Measurements from ENCODE around the gene IRAK2. TPM values are rescaled to one million over a fixed set of nuclear protein-coding genes. Genes with fewer than 3 reads are reported as not detected.

IRAK2 gene
- total RNA-seq, 1 donor from 2014 or later = 2.9 TPM

DNA sequence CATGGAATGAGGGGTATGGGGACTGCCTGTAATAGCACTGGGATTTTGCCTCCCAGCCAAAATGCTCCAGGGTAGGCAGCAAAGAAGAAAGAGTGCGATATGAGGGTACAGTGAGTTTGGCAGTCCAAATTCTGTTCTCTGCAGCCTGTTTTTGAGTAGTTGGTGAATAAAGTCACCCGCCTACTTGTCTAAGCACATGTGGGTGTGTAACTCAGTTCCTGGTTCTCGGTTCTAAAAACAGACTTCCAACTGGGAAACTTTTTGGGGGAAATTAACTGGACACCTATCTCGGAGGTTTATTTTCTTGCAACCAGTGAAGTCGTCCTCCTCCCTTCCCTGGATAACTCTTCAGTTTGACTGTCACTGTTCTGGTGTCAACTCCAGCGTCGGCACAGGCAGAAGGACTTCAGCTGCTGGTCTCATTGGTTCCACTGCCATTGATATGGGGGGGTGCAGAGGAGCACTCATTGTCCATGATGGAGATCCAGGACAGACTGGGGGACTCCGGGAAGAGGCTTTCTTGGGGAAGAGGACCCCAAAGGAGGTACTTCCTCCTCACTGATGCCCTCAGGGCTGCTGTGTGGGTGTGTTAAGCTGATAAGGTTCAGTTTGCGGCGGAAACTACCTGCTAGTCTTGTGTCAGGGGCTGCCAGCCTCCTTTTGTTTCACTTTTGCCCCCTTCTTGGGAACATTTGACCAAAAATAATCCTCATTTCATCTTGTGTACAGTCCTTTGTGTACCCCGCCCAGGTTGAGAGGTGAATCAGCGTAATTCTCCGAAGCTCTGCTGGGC, 114.9 kb downstream of the IRAK2 start:
- no peak for DNase-seq (ENCODE audit: low read depth)

DNA sequence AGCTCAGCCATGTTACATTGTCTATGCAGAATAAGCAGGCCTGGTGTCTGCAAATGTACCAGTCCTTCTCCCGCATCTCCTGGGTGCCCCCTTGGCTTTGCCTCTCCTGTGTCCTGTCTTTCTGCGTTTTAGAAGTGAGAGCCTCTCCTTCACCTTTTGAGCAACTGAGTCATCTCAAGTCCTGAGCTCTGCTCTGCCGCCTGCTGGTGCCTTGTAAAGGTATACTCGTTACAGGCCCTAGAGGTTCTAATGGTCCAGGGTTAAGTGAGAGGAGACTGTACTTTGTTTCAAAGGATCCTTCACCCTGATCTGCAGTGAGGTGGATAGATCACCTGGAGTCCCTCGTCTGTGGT, 115.4 kb downstream of the IRAK2 start:
- no peak for DNase-seq (ENCODE audit: low read depth)

DNA sequence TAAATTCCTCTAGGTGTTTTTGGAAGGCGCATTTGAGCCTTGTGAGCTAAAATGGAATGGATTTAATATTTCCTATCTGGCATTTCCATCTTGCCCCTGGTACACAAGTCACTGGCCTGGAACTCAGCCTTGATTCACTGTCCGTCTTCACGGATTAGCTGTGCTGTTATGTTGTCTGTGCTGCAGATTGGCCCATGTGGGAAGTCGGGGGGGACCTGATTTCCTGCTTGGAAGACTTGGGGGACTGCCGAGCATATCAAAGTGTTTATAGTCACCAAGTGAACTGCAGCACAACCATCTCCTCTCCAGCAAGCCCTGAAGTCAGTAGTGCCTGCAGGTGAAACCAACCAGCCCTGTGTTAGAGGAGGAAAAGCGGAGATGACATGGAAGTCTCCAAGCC, 115.9 kb downstream of the IRAK2 start:
- no peak for DNase-seq (ENCODE audit: low read depth)

DNA sequence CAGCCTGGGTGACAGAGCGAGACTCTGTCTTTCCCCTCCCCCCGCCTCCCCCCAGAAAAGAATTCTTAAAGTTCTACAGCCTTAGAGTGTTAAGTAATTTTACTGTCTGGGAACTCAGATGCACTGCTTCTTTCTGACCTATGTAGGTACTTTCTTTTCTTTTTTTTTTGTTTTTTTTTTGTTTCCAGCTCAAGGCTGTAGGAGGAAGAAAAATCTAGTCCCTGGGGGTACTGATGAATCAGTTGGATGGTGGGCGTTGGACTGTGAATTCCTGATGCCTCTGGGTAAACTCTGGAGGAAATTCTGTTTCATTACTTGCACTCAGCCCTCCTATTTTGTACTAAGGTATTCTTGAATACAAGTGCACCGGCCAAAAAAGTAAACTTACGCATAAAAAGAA, 117.2 kb downstream of the IRAK2 start:
- DNase-seq (ENCODE audit: low read depth) = no peak

DNA sequence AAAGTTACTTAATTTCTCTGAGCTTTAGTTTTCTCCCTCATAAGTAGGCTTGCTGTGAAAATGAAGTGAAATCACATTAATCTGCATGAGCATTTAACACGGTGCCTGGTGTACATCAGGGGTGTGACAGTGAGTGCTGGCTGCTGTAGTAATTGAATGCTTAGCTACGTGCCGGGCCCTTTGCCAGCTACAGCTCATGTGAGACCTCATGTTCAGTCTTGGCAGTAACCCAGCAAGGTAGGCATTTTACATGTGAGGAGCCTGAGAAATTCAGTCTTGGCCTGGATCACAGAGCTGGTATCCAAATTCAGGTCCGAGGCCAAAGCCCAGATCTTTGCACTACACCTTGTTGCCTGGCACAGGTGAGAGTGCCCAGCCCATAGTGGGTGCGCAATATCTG, 118.9 kb downstream of the IRAK2 start:
- DNase-seq (ENCODE audit: low read depth) = no peak

DNA sequence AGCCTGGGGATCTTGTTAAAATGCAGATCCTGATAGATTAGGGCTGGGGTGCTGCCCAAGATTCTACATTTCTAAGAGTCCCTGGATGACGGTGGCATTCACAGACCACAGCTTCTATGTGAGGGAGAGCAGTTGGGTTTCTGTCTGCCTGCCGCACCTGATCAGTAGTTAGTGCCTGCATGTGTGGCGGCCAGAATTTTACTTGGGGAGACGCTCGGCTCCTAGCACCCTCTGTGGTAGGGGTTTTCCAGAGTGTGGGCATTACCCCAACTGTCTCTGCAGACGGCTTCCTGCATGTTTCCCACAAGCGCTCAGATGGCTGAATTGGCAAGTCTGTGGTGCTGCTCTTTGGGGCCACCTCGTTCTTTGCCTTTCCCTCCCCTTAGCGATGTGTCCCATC, 119.8 kb downstream of the IRAK2 start:
- no peak for DNase-seq (ENCODE audit: low read depth)

DNA sequence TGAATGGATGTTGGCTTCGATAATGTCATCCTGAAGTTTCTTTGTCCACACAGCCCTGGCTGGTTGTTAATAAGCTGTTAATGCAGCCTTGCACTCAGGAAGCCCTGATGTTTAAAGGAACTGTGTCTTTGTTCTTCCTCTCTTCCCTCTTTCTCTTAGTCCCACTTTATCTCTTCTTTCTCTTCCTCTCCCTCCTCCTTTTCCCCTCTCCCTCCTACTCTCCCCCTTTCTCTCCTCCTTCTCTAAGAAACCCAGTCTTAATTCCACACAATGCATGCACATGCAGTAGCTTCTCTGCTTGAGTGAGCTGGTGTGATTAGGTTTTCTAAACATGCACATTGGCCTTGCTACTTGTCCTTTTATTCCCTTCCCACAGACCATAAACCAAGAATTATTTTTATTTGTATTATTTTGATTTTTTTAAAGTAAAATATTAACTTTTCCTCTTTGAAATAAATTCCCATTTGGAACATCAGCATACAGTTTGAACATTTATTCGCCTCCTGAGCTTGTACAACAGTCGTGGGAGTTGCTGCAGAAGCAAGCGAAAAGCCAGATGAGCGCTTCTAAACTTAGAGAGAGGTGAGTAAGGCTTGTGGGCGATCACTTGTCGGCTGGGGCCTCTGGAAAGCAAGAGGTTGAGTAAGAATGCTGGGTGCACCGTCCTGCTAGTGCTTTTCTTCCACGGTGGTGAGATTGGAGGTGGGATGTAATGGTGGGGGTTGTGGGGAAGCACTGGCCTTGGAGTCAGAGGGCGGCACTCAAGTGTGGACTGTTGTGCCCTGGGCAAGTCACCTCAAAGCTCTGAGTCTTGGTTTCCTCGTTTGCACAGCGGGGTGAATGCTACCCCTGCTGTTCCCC, 120.8 kb downstream of the IRAK2 start:
- DNase-seq (ENCODE audit: low read depth) = no peak

DNA sequence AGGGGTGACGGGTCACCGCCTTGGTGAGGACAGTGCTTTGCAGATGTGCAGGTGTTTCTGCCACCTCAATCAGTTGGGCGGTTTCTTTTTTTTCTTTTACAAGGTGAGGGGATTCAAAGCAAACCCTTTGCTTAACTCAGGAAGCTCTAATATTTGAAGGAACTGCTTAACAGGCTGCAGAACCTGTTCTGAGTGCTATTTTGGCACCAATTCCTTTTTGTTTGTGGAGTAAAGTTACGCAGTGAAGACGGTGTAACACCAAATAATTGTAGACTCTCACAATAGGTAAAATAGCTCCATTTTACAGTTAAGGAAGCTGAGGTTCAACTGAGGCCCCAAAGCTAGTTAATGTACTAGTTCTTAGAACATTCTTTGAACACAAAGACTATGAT, 121.4 kb downstream of the IRAK2 start:
- no peak for DNase-seq (ENCODE audit: low read depth)

DNA sequence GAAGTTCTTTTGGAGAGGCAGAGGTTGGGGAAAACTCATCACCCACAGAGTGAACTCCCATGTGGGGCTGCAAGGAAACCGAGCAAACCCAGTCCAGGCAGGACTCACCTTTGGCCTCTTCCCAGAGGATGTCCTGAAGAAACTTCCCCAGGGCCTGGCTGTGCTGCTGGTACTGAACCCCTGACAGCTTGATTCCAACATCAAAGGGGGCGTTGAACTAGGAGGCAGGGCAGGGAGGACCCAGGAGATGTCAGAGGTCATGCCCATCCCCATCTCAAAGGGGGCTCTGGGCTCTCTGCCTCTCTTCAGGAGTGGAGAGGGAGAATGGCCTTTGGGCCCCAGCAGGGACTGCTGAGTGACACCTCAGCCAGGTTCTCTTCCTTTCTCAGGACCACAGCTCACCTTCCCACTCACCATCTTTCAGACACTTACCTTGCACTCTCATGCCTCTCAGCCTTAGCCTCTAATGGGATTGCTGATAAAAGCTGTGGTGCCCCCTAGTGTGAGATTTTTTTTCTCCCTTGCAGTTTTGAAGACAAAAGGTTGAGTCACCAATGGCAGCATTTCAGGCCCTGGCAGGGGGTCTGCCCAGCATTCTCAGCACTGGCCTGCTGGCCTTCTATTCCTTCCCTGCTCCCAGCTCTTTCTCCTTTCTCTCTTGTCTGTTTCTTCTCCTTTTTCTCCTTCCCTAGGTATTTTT, 122.0 kb downstream of the IRAK2 start:
- peak; percentile 84 for DNase-seq (ENCODE audit: low read depth)

DNA sequence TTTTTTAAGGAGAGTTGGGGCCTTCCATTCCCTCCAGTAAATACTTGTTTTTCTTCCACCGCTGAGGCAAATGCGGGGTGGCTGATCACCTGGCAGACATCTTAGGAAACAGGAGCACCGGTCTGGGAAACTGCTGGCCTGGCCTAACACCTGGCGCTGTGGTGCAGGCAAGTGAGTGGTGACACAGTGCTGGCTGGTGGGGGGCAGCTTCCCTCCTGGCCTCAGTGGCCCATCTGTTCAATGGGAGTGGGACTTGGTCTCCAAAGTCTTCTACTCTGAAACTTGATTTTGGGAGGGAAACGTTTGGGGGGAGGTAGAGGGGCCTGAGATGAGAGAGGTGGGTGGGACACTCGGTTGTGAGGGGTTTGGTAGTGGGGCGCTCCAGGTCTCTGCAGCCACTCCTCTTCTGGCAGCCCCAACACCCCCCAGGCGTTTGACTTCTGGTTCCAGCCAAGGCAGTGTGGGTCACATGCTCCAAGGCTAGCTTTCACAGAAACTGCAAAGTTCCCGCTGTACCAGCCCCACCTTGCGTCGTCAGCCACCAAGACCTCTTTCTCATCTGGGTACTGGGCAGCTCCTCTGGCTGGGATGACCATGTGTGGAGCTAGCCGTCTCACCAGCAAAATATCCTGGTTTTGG, 123.3 kb downstream of the IRAK2 start:
- no peak for DNase-seq (ENCODE audit: low read depth)

DNA sequence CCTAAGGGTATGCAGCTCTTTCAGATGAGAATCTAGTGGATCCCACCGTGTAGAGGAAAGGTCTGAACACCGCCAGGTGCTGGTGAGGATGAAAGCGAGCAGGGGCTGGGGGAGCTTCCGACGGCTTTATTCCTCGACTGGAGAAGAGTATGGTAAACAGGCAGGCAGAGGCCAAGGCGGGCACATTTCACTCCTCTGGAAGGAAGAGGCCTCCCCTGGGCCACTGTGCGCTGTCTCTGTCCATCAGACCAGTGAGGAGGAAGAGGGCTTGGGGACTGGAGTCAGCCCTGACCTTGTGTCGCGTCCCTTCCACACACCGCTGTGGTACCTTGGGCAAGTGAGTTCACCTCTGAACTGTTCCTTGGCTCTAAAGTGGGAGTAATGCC, 123.8 kb downstream of the IRAK2 start:
- no peak for DNase-seq (ENCODE audit: low read depth)

DNA sequence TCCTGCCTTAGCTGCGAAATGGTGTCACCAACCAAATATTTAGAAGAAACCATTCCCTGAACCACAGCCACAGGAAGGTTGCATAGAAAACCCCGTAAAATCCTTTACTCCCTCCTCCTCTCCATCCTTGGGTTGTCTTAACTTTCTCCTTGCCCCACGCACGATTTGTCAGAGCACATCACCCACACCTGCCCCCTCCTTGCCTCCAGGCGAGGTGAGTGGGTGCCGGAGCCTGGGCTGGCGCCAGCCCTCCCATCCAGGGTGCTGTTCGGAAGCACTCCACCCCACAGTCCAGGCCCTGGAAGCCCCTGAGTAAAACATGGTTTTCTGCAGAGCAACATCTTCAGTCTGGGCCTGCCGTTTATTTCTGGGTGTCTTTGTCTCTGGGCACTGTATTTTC, 124.4 kb downstream of the IRAK2 start:
- DNase-seq (ENCODE audit: low read depth) = no peak

DNA sequence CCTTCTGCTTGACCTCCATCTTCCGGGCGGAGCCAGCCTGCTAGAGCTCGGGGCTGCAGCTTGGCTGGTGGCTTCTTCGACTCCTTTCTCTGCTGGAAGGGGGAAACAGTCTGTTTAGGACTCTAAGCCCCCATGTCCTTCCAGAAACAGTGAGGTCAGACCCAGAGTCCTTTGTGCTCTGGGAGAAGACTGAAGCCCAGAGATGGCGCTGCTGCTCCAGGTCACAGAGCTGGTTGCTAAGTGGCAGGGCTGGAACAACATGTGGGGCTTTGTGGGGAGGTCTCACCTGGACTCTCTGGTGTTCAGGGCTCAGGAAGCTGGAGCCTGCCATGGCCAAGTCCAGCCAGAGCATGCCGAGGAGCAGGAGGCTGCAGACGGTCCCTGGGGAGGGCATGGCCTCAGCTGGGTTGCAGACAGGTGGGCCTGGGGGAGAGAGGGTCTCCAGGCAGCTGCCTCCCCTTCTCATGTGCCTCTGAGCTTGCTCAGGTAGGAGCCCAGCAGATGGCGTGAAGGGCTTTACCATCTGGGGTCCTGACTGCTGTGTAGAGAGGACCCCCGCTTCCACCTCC, 125.2 kb downstream of the IRAK2 start:
- DNase-seq (ENCODE audit: low read depth) = no peak

DNA sequence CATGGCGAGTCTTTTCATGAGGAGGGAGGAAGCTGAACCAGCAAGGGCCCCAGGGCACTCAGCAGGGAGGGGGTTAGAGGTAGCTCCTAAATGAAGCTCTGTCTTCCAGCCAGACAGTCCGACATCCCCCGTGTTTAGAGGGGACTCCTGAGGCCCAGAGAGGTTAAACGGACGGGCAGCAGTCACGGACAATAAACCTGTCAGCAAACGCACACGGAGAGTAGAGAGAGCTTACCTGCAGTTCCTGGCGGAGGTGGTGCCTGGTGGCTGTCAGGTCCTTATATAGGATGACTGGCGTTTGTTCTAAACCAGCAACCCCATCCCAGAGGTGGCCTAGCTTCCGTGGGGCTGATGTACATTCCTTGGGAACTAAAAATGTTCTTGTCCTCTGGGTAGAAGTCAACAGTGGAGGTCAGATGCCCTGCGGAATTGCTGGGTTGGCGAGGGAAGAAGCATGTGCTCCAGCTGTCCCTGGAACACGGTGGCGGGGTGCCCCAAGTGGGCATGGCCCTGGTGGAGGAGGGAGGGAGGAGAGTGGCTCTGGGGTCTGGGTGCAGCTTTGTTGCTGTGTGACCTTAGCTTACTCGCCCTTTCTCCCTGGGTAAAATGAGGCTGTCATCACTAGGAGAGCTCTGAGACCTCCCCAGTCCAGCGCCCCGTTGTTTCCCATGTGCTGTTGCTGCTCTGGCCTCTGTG, 125.9 kb downstream of the IRAK2 start:
- DNase-seq (ENCODE audit: low read depth) = no peak

DNA sequence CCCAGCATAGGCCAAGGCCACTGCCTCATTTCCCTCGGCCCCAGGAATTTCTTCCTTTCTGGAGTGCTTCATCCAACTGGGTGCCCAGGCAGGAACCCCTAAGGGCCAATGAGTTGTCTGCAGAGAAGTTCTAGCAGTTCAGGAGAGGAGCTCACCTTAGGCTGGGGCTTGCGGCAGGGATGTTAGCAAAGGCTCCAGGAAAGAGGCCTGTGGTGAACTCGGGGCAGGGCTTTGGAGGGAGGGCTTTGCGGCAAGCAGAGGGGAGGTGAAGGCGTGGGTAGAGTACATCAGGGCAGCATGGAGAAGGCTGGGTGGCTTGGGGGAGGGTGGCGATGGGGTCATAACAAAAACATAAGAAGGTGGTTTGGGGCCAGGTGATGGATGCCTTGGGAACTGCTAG, 126.9 kb downstream of the IRAK2 start:
- no peak for DNase-seq (ENCODE audit: low read depth)

DNA sequence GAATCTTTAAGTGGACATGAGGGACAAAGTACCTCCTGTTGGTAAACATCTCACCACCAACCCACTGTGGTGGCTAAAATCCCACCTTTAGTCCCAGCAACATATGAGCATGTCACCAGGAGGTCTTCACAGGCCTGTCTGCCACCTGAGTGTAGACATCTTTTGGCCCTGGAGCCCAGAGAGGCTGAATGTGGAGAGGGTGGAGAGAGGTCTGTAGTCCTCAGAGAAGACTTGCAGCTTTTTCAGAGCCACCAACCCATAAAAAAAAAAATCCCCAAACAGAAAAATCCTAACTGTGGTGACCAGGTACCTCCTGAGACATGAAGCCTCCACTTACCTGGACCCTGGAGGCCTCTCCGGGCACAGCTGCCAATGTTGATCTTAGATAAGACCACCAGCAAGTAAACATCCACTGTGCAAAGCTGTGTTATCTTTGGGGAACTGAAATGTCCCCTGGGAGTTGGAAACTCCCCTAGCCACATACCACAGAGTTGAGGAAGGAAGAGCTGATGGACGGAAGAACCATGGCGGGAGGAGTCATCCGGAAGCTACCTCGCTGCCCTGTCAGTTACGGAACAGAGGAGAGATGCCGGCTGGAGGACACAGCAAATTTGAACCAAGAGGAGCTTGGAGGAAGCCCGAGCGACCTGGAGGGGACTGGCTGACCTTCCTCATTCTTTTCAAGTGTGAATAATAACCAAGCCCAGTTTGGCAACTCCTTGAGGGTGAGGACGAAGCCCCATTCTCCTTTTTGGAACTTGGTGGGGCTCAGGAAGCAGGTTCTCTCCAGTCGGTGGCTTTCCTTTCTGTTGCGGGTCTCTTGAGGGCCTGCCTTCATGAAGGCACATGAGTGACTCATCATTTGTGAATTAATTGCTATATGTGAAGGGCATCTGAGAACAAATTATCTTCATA, 128.0 kb downstream of the IRAK2 start, which contains the start of gene GHRL:
GHRL (minus strand) TSS at position 443 of the 915 bp plus-strand sequence. CDS start 2,767 bp downstream, outside the sequence.
- no peak for DNase-seq (ENCODE audit: low read depth)
